ENCODE results near the gene CSF3R.

GRCh38 chr1:36486439-36487335 lies 4.0 kb upstream of the CSF3R start:
- TF ChIP-seq, protein P1, sequence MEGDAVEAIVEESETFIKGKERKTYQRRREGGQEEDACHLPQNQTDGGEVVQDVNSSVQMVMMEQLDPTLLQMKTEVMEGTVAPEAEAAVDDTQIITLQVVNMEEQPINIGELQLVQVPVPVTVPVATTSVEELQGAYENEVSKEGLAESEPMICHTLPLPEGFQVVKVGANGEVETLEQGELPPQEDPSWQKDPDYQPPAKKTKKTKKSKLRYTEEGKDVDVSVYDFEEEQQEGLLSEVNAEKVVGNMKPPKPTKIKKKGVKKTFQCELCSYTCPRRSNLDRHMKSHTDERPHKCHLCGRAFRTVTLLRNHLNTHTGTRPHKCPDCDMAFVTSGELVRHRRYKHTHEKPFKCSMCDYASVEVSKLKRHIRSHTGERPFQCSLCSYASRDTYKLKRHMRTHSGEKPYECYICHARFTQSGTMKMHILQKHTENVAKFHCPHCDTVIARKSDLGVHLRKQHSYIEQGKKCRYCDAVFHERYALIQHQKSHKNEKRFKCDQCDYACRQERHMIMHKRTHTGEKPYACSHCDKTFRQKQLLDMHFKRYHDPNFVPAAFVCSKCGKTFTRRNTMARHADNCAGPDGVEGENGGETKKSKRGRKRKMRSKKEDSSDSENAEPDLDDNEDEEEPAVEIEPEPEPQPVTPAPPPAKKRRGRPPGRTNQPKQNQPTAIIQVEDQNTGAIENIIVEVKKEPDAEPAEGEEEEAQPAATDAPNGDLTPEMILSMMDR (conservative IDR thresholded peaks at IDR 0.05; ENCODE audit: low read depth in 2 of 2), result no peak
- TF ChIP-seq EZH2 (IDR thresholded peaks at IDR 0.05; ENCODE audit: low read depth, unreplicated experiment) (no peak), EZH2phosphoT487 (IDR thresholded peaks at IDR 0.05; ENCODE audit: unreplicated experiment) (no peak), POLR2AphosphoS5 (IDR thresholded peaks at IDR 0.05; ENCODE audit: low read depth) (no peak), NANOG (IDR thresholded peaks at IDR 0.05; ENCODE audit: borderline replicate concordance) (no peak), REST (IDR thresholded peaks at IDR 0.05; ENCODE audit: unreplicated experiment) (no peak), ZNF331 (CRISPR knock-in tag; IDR thresholded peaks at IDR 0.05; ENCODE audit: low read depth) (no peak), ETS1 (IDR thresholded peaks at IDR 0.05) (no peak), JUNB (IDR thresholded peaks at IDR 0.05; ENCODE audit: unreplicated experiment) (no peak), ZNF114 (CRISPR knock-in tag; IDR thresholded peaks at IDR 0.05) (no peak), CREB1 (CRISPR knock-in tag; IDR thresholded peaks at IDR 0.05; ENCODE audit: low read depth) (no peak)
